AG10803 (cell line): ENCODE measurements around the gene GLIPR2.

Source experiments
- DNase-seq: peaks from one replicate; pipeline ENCODE4 v3.0.0; 2010; ENCODE audit warnings: low read depth
- H3K4me3 ChIP-seq: 2 replicates; pipeline ENCODE4 v1.5.1; 2011; ENCODE audit warnings: mild to moderate bottlenecking, low read length, control low read depth
- TF ChIP-seq, protein P1 (sequence below): conservative IDR thresholded peaks from 2 replicates; pipeline ENCODE4 v1.5.1; 2011; ENCODE audit warnings: mild to moderate bottlenecking, low read length, control low read depth, inconsistent platforms

The GLIPR2 gene

DNA sequence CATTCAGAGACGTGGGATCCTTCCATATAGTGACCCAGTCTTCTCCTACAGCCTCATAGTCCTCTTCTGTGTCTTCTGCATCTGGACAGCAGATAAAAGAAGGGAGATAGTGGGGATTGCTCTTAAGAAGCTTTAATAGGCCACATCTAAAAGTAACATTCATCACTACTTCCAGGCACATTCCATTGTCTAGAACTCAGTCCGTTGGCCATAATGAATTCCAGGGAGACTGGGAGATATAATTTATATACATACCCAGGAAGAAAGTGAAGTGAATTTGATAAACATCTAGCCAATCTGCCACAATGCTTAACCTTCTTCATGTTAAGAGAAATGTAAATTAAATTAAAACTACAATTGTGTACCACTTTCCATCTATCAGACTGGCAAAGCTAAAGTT lies 22.5 kb upstream of the GLIPR2 start:
- TF ChIP-seq, protein P1, sequence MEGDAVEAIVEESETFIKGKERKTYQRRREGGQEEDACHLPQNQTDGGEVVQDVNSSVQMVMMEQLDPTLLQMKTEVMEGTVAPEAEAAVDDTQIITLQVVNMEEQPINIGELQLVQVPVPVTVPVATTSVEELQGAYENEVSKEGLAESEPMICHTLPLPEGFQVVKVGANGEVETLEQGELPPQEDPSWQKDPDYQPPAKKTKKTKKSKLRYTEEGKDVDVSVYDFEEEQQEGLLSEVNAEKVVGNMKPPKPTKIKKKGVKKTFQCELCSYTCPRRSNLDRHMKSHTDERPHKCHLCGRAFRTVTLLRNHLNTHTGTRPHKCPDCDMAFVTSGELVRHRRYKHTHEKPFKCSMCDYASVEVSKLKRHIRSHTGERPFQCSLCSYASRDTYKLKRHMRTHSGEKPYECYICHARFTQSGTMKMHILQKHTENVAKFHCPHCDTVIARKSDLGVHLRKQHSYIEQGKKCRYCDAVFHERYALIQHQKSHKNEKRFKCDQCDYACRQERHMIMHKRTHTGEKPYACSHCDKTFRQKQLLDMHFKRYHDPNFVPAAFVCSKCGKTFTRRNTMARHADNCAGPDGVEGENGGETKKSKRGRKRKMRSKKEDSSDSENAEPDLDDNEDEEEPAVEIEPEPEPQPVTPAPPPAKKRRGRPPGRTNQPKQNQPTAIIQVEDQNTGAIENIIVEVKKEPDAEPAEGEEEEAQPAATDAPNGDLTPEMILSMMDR = no peak

DNA sequence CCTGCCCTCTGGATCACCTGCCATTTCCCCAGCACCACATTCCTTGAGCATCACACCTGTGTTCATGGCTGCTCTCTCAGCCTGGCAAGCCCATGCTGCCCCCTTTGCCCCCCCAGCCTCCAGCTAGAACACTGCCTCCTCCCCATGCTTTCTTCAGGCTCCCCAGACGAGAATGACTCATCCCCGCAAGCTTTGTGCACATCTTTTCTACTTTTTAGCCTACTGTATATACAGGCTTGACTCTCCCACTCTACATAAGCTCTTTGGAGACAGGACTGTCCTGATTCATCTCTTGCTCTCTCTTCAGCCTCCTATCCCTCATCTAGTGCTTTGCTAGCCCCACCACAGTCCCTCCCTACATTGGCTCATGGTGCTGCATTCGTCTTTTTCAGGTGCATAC lies 19.9 kb upstream of the GLIPR2 start:
- H3K4me3 ChIP-seq = no peak overlapping the region
- TF ChIP-seq, protein P1 = no peak
- DNase-seq = no peak

More for the DNA sequence above, 22.5 kb upstream of the GLIPR2 start:
- H3K4me3 ChIP-seq = no peak overlapping the region
- DNase-seq = no peak

DNA sequence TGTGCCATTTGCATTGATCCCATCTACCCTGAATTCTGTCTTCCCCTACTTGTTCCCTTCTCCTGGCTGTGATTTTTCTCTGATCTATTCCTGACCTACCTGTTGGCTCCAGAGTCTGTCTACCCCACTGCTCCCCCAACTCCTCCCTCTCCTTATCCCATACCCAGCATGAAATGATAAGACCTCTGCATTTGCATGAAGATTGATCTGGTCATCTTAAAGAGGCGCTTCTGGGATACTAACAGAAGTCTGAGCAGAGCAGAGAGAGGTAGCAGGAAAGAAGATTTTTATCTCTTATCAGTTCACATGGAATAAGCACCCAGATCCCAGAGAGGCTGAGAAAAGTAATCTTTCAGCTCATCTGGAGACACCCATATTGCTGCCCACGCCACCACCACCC lies 18.3 kb upstream of the GLIPR2 start:
- TF ChIP-seq, protein P1 = no peak
- no peak for DNase-seq
- H3K4me3 ChIP-seq = no peak overlapping the region

DNA sequence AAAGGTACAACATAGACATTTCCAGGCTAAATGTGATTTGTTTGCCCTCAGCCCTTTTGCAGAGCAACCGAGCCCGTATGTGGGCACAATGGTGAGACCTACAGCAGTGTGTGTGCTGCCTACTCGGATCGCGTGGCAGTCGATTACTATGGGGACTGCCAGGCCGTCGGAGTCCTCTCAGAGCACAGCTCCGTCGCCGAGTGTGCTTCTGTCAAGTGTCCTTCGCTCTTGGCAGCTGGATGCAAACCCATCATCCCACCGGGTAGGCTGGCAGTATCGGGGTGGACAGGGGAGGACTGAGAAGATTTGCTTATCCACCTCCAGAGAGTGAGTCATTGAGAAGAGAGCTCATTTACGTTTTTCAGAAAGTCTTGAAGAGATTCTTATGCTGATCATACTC lies 17.8 kb upstream of the GLIPR2 start:
- DNase-seq = no peak
- TF ChIP-seq, protein P1 = no peak

DNA sequence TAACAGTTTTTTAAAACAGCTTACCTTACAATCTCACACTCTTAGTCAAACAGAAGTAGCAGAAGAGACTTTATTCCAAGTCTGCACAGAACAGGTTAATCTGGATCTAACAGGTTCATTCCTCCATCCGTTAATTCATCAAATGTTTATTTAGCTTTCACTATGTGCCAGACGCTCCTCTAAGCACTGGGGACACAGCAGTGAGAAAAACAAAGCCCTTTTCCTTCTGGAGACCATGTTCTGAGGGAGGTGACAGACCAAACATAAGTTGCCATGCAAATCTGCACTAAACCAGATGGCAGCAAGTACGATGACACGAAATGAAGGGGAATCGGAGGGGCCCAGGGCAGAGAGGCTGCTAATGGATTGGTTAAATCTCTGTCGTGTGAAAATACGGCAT lies 17.1 kb upstream of the GLIPR2 start:
- DNase-seq = no peak
- H3K4me3 ChIP-seq = no peak overlapping the region
- TF ChIP-seq, protein P1 = no peak

More for the DNA sequence above, 17.8 kb upstream of the GLIPR2 start:
- no peak overlapping the region for H3K4me3 ChIP-seq

DNA sequence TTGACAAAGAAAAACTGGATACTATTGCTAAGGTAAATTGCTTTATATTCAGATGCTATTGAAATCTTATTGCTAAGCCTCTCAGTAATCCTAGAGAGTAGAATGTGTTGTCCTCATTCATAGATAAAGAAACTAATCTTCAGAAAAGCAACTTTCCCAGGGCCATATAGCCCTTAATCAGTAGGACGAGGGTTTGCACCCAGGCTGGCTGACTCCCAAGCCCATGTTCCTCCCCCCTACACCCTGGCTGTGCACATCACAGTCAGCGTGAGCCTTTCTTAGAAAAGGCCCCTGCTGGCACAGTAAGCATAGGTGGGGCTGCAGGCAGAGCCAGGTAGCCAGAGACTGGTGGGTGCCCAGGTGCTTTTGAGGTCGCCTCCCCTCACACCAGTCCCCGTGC lies 15.8 kb upstream of the GLIPR2 start:
- no peak overlapping the region for H3K4me3 ChIP-seq
- no peak for DNase-seq
- TF ChIP-seq, protein P1 = no peak

DNA sequence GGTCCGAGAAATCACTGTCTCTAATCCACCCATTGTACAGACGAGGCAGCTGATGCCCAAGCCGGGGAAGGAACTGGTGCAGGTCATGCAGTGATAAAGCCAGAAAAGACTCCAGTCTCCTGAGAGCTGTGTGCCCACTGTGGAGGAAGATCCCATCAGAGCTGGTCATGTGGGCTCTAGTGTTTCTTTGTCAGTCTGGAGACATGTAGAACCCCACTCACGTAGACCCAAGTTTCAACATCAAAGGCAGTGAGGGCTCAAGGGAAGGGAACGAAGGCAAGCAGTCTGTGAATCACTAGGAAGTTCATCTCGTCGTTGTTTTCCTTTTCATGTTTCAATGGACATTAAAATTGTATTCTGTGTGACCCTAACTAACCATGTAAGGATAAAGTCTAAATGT lies 14.6 kb upstream of the GLIPR2 start:
- no peak overlapping the region for H3K4me3 ChIP-seq
- DNase-seq = no peak
- TF ChIP-seq, protein P1 = no peak
